Fibroblast of the aortic adventitia (primary cell): ENCODE results near the gene ADARB2. TPM values are rescaled to one million over a fixed set of nuclear protein-coding genes. Genes with fewer than 3 reads are reported as not detected.

ENCODE experiments used
- DNase-seq: peaks from one replicate; pipeline ENCODE4 v3.0.0-alpha.2; 2010; ENCODE audit warnings: low read depth
- H3K4me3 ChIP-seq: 2 replicates; pipeline ENCODE4 v1.5.1; 2011; ENCODE audit warnings: low read depth, mild to moderate bottlenecking, control low read depth, low read length, moderate library complexity
- CTCF ChIP-seq: IDR thresholded peaks from 2 replicates; pipeline ENCODE4 v1.5.1; 2011; ENCODE audit warnings: mild to moderate bottlenecking, low read length, control low read depth, inconsistent platforms; ENCODE audit not compliant: insufficient read depth
- total RNA-seq: library from RNA; depleted of rRNA; stranded (reverse); fragments of >200 nt; gene quantifications from 2 replicates; pipeline ENCODE4 v1.2.3, GENCODE V29; 2012; ENCODE audit warnings: low replicate concordance

ADARB2 gene
- total RNA-seq, 1 donor: not detected

GRCh38 chr10:1169981-1170866 is 567.1 kb downstream of the ADARB2 start:
- no peak for DNase-seq
- H3K4me3 ChIP-seq: no peak overlapping the region
- TF ChIP-seq CTCF: no peak

DNA sequence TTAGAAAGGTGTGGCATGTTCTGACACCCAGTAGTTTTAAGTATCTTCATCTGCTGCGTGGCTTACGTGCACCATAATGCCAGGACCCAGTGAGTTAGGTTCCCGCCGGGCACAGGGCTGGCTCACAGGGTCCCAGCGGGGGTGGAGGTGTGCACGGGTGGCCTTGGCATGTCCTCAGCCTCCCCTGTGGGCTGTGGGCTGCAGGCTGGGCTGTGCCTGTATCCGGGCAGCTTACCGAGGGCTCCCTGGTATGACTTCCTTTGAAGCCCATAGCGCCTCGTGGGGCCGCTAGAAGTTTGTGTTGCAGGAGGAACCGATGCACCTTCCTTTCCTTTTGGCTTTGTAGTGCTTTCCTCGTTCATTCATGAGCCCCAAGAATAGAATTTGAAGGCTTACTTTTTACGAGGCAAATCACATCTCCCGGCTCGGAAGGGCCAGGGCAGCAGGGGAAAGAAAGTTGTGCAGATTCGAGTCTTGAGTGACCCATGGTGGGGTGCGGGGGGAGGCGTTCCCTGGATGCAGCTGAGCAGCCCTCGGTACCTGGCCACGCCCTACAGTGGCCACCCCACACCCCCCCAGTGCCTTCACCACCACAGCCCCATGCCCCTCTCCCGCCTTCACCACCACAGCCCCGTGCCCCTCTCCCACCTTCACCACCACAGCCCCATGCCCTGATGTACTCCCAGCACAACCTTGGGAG is 568.0 kb downstream of the ADARB2 start:
- H3K4me3 ChIP-seq: no peak overlapping the region
- no peak for TF ChIP-seq CTCF
- no peak for DNase-seq

- no peak for TF ChIP-seq CTCF
- no peak for DNase-seq
- H3K4me3 ChIP-seq: no peak overlapping the region
Measured at GRCh38 chr10:1168763-1169162, 568.6 kb downstream of the ADARB2 start.

DNA sequence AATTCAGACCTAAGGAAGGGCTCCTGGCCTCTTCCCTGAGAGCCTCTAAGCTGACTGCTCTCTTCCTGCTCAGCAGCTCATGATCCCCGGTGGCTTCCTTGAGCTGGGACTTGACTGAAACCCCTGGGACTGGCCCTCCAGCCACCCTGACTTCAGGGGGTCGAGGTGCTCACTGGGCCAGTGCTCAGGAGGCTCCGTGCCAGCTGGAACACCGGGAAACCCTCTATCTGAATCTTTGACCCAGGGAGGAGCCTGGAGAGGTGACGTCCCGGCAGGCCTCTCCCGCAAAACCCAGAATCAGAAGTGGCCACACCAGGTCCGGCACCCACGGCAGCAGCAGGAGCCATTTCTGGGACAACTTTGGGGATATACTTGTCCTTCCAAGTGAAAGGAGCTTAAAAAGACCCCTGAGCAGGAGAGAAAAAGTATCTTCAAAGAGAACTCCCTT is 570.5 kb downstream of the ADARB2 start:
- H3K4me3 ChIP-seq: no peak overlapping the region
- DNase-seq: no peak
- TF ChIP-seq CTCF: no peak

DNA sequence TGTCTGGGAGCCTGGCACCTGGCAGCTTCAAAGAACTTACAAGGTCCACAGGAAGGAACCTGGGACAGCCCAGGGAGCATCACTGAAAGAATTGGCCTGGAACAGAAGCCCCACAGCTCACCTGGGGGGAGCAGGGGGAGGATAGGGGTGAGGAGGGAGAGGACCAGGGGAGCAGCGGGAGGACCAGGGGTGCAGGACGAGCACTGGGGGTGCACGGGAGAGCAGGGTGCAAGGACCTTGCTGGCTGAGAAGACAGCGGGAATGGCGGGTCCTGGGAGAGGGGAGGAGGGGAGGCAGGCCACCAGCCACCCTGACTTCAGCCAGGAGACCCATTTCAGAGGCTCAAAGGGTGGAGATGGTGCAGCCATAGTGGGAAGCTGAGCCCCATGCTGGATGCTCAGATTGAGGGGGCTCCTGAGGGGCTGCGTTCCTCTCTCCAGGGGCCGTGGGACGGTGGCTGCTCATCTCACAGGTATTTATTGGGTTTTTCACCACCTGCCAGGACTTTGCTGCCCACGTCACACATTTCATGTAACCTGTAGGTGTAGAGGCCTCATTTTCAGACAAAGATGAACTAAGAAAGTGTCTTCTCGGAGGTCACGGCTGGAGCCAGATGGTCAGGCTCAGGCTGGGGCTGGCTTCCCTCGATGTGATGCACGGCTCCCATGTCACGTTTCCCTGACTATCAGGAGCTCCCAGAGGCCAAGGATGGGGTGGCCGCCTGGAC is 571.1 kb downstream of the ADARB2 start:
- H3K4me3 ChIP-seq: no peak overlapping the region
- no peak for TF ChIP-seq CTCF
- DNase-seq: no peak

GRCh38 chr10:1163831-1164230 is 573.5 kb downstream of the ADARB2 start:
- no peak overlapping the region for H3K4me3 ChIP-seq
- no peak for TF ChIP-seq CTCF
- DNase-seq: no peak
